ENCODE data around the gene AKNAD1.

DNA sequence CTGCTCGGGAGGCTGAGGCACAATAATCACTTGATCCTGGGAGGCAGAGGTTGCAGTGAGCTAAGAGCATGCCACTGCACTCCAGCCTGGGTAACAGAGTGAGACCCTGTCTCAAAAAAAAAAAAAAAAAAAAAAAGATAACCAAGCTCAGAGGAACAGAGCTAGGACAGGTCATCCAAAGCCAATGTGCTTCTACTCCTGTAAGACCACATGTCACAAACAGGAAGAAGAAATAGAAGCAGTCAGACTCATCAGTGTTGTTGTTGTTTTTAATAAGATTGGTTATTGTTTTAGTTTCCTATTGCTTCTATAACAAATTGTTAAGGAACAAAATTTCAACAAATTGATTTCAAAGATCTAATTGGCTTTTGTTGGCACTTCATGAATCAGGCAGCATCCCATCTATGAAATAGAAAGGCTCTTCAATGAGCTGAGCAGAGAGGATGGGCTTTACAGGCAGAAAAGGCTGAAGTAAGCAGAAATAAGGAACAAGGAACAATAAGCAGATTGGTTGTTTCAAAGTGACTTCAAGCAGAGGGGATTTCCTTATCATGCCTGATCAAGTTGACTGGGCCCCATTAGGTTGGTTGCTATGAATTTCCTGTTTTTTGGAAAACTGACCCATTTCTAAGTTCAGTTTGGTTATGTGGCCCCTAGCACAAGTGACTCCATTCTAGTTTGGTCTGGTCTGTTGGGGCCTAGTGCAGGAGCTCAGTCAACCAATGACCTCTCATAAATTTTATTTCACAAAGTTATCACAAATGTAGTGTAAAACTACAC is 6.0 kb upstream of the AKNAD1 start:
- TF ChIP-seq CTBP1 (IDR thresholded peaks at IDR 0.05; ENCODE audit: borderline replicate concordance) (no peak), TARDBP (IDR thresholded peaks at IDR 0.05) (no peak), SUZ12 (IDR thresholded peaks at IDR 0.05) (no peak), FOXK2 (IDR thresholded peaks at IDR 0.05) (no peak), BHLHE40 (IDR thresholded peaks at IDR 0.05; ENCODE audit: borderline replicate concordance) (no peak)

All from HEK293T (cell line).